GM18508 (cell line): Measurements from ENCODE around the gene TSPAN8.
"Not testable (repeated sequence)": the region's sequence is repeated elsewhere in the genome, so short reads cannot be mapped to it uniquely, and the experiment has no call there.

Experiments used
- ATAC-seq: cut with Tn5 transposase; IDR thresholded peaks from one replicate; pipeline ENCODE4 v1.9.1; 2021; ENCODE audit warnings: moderate number of reproducible peaks; ENCODE audit not compliant: insufficient read depth, unreplicated experiment

TSPAN8 gene

DNA sequence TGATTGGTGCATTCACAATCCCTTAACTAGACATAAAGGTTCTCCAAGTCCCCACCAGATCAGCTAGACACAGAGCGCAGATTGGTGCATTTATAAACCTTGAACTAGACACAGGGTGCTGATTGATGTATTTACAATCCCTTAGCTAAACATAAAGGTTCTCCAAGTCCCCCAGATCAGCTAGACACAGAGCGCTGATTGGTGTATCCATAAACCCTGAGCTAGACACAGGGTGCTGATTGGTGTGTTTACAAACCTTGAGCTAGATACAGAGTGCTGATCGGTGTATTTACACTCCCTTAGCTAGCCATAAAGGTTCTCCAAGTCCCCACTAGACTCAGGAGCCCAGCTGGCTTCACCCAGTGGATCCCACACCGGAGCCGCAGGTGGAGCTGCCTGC lies 8.0 kb upstream of the TSPAN8 start:
- ATAC-seq = not testable (repeated sequence)

DNA sequence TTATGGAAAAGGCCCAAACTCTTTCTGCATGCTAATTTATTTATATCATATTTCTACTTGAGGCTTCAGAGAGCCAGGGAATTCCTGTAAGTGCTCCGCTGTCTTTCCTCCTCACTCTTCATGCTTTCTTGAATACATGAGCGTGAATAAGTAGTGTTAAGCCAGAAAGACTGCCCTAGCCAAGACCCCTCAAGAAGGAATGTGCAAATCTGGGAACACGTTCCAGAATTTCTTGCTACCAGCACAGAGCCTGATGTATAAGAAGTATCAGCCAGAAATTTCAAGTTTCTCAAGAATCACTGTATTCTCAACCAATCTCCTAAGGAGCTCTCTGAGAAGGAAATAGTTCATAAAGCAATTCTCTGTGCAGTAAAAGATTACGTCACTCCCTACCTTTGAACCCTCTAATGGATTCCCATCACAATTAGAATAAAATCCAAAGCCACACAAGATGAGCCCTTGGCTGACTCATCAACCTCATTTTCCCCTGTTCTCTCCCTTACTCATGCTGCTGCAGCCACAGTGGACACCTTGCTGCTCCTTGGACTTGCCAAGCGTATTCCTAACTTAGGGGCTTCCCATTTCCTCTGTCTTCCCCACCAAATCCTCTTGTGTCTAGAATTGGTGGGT lies 6.9 kb upstream of the TSPAN8 start:
- no peak for ATAC-seq

DNA sequence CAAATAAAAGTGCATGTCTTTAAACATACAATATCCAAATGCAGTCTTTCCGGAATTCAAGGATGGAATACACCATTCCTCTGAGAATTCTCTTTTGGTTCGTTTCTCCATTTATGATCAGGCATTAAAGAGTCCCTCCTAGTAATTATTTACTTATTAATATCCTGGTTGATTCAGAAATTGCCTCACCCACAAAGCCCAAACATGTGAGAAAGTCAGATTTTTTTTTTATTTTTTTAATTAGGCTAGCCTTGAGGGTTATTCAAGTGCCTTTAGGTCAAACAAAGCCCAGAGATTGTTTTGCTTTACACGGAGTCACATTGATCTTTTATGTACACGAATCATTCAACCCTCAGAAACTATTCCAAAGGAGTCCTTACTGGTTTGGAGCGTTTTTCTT lies 6.4 kb upstream of the TSPAN8 start:
- ATAC-seq = no peak

DNA sequence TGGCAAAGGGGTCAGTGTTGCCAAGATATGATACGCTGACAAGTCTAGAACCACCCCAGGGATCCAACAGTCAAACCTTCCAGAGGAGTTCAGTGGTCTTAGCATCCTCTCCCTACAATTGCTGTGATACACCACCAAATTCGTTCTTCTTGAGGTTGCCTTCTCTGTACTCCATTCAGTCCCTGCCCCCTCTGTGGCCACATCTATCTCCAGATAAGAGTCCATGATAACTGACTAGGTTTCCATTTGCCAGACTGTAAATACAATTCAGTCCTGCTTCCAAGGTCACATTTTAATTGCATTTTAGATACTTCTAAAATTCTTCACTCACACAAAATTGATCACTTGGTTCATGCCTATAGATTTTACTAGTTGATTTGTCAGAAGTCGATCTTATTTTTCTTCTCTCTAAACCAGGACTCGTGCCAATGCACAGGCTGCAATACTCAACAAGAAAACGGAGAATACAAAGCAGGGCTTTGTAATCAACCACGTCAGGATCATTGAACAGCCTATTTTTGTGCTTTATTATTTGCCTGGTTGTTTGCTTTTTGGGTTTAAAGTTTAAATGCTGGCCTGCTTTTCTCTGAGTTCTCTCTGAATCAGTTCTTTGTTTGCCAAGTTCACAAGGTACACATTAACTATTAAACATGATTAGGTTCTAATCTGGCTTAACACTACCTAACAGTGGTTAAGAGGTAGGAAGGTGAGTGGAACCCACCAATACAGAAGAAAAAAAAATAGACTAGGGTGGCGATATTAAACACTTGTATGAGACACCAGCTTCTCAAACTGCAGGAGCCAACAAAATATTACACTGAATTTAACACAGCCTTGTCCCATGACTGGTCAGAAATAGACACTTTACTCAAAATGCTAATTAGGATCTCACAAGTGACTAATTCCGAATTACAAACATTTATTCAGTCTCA lies 5.3 kb upstream of the TSPAN8 start:
- no peak for ATAC-seq

DNA sequence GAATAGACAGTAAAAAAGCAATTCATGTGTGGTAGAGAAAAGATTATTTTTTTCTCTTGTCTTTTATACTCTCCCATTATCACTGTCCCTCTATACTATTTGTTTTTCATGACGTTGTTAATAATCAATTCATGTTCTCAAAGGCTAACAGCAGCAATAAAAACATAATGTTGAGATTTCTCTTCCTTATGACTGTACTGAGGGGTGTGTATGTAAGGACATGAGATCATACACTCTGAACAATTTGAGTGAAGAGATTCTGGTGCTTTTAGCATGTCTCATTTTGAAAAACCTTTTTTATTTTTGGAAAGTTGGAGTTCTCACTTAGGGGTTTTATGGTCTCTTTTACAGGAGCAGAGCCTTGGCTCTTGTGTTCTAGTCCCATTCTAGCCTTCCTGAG lies 3.8 kb upstream of the TSPAN8 start:
- ATAC-seq = no peak

DNA sequence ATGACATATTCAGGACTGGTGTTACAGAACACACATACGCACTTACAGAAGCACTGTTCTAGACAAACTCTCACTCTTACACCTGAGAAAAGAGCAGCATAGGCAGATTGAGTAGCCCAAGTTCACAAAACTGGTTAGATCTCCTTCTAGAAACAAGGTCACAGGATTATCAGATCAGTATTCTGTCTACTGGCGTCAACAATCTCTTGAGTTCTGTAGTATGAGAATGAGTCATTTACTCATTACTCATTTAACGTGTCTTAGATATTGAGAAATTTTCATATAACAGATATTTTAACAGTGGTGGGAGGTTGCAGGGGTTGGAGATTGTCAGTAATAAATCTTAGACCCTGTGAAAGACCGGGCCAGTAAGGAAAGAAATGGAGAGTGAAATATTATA lies 2.8 kb upstream of the TSPAN8 start:
- ATAC-seq = no peak

DNA sequence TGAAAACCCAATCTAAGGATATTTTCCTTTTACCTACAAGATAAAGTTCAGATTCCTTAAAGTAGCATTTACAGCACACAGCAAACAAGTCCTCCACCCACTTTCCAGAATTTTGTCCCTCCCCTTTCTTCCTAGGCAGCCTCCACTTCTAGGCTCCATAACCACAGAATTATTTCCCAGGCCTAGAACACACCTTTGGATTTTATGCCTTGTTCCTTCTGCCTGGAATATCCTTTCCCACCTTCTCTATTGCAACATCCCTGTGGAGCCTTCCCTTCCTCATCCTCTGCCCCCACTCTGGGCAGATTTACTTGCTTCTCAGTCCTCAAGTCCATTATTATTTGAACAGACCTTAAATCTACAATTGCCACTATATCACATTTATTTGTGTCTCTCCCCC lies 2.1 kb upstream of the TSPAN8 start:
- no peak for ATAC-seq

DNA sequence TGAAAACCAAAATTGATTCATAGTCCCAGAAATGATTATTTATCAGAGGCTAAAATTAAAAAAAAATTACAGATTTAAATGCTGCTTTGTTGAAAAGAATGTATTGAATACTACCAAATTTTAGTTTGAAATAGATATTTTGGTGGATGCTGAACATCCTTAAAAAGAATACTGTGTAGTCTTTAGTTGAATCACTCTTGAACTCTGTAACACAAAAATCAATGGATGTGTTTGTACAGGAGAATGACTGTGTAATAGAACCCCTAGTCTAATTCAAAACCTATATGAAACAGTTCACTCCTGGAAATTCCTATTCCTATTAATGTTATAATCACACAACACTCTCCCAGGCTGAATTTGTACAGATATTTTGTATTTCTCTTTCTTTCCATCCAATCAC lies 1.5 kb upstream of the TSPAN8 start:
- no peak for ATAC-seq

DNA sequence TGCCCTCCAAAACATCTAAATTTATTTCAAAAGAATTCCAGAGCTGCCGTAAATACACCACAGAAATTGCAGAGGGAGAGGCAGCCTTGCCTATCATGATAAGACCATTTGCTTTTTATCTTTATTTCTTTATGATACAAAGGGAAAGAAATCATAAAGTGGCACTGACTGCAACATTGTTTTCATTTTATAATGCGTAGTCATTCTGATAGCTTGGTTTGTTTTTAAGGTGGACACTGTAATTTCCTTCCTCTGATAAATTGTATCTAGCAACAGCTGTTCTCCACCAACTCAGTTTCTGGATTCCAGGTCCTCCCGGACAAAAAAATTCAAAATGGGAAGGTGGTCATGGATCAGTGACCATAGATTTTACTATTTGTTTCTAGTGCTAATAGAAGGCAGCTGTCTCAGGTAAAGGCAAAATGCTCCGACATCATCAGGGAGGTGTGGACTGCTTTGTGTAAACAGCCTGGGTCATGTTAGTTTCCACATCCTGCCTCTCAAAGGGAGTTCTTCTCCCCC lies 623 bp upstream of the TSPAN8 start:
- no peak for ATAC-seq

DNA sequence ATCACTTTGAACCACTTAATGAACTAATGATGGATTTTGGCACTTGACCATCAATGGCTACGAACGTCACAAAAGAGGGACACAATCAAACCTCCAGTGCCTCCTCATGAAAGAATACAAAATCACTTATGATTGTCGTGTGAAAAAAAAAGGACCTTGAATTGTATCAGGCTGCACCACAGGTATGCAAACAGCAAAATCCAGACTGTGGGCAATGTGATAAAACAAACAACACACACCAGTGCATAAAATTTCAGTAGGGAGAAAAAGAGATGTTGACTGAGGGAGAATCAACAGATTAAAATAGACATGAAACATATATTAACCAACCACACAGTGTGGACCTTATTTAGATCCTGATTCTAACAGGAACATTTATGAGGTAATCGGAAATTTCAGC lies 2.6 kb downstream of the TSPAN8 start:
- ATAC-seq = no peak

DNA sequence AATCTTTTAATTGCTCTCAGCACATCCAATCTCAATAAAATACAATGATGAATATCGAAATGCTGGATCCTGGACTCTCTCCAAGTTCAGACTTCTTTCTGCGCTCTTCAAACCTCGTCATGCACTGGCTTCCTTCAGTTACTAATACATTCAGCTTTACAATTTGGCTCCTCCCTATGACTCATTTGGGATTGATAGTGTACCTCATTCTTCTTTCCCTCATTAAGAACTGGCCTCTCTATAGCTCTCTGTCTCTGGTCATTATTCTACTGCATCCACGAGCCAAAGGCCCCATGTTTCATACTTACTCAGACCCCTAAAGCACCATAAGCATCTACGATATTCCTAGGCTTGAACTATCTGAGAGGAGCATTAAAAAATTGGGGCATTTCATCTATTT lies 4.9 kb downstream of the TSPAN8 start:
- no peak for ATAC-seq

DNA sequence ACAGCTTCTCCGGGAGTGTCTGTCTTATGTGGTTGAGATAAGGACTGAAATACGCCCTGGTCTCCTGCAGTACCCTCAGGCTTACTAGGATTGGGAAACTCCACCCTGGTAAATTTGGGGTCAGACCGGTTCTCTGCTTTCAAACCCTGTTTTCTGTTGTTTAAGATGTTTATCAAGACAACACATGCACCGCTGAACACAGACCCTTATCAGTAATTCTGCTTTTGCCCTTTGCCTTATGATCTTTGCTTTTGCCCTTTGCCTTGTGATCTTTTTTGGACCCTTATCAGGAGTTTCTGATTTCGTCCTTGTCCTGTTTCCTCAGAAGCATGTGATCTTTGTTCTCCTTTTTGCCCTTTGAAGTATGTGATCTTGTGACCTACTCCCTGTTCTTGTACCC lies 7.8 kb downstream of the TSPAN8 start:
- ATAC-seq = not testable (repeated sequence)

DNA sequence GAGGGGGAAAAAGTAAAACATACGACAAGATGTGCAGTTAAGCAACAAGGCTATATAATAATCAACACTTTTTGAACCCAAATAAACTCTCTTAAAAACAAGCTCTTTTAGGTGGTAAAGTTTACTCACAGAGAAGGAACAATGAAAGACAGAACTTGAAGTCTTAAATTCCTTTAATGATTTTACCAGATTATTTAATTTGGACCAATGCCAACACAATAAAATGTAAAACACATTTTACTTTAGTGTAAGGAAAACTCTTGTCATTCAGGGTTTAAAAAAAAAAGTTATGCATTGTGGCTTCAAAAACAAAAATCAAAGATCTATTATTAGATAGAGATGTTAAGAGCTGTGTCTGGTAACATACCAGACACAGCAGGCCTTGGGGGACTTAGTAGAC lies 13.1 kb downstream of the TSPAN8 start:
- ATAC-seq = no peak

DNA sequence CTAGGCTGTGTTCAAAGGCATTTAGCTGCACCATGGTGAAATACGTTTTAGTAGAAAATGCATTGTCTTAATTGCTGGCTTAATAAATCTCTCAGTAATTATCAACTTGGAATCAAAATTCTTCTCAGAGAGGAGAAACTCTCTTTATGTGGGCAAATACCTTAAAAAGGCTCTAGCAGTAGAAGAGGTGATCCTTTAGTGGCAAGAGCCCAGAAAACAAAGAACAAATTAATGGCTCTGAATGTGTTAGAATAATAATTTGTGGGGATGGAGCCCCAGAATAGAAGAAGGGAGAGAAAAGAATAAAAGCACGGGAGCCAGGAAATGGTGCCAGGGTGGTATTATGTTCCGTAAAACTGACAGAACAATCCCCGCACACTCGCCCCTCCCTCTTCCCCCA lies 14.8 kb downstream of the TSPAN8 start:
- no peak for ATAC-seq

DNA sequence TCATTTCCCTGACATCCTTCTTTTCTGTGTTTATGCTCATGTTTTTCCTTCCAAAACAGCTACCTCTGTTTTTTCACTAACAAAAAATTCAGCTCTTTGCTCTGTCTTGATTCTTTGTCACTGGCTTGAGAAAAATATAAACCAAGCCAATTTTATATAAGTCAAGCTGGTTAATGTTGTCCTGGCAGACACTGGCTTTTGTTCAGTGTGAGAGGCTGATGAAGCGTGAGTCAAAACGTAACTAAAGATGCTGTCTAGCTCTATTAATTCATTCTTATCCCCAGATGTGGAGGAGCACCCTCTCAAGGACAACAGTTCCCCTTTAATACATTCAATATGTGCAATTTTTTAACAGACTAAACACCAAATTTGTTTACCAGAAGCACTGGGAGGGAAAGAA lies 15.8 kb downstream of the TSPAN8 start:
- ATAC-seq = no peak

DNA sequence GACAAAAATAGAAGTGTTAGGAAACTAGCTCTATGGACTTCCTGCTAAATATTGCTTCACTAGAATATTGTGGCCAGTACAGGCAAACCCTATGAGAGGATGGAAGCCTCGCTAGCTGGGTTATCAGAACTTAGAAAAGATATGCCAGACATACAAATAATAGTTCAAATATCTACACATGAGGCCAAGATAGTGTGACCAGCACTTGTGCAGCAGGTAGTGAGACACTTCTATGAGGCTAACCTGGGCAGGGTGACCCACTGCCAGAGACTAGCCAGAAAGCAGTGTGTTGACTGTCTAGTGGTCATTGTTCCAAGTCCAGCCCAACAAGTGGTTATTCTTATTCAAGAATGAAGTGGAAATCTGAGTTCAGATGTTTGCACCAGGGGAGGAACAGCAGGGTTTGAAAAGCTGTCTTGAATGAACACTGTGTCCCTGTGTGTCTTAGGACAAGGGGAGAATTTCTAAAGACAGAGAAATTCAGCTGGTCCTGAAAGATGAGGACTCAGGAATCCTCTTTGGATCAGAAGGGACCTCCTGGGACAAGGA lies 16.3 kb downstream of the TSPAN8 start:
- no peak for ATAC-seq

DNA sequence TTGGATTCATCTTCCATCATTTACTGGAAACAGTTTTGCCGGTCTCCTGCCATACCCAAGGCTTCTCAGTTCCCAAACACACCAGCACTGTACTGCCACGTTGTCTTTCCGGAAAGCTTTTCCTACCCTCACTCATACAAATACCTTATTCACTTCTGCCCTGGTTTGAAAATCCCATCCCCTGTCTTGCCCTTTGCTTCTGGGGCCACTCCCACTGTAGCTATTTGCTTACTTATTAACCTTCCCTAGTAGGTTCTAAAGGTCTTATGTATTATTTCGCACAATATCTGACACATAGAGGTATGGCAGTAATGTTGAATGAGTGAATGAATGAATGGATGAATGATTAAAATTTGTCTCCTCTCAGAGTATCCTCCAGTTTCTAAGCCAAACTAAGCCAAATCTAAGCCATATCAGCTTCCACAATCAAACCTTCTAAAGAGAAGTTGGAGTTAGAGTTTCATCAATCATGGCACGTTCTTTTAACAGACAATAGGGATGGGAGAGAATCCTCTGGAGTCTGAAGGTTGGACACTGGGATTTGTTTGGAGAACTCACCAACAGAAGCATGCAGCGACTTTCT lies 18.6 kb downstream of the TSPAN8 start:
- ATAC-seq = no peak

DNA sequence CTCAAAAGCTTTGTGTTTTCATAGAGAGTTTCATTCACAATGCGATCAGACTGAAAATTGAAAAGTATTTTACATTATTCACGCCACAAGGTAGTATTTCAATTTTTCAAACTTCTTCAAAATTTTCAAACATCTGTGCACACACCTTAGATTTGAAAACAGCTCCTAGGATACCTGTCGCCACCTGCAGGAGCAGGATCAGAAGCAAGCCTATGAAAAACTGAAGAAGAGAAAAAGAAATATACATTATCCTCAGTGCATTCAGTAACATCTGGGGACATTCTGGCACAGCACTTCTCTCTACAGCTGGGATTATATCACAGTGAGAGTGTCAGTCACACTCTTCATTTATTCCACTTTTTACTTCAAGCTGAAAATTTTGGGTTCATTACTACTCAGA lies 19.8 kb downstream of the TSPAN8 start:
- no peak for ATAC-seq

DNA sequence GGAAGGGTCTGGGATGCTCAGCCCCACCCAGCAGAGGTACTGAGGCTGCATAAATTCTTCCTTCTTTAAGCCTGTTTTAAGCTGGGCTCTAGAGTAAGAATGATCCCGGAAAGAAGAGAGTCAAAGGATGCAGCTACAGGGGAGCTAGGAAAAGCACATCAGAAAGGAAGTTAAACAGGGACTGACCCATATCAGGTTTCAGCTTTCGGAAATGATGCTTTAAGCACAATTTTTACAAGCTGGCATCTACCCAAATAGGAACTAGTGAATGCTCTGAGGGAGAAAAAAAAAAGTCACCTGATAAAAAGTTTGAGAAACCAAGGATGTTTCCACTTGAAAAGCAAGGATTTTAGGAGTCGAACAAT lies 22.0 kb downstream of the TSPAN8 start:
- ATAC-seq = no peak

DNA sequence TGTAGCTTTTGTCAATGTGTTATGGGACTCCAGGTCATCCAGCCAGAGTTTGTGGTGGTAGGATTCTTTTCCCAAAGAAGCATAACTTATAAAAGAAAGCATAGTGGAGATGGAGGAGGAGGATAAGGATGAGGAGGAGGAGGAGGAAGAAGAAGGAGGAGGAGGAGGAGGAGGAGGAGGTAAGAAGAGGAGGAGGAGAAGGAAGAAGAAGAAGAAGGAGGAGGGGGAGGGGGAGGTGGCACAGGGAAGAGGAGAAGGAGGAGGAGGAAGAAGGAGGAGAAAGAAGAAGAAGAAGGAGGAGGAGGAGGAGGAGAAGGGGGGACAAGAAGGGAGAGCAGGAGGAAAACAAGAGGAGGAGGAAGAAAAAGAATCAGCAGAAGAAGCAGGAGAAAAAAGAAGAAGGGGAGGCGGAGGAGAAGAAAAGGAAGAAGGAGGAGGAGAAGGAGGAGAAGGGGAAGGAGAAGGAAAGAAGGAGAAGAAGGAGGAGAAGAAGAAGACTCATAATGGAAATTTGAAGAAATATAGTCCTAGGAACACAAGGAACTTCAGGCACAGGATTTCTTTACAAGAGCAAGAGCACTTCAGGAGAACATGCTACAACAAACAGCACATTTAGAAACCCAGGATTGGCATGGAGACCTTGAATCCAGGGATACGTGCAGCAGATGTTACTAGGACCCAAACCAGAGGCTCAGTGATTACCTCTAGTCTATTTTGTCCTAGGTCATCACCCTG lies 22.6 kb downstream of the TSPAN8 start:
- ATAC-seq = no peak
